ENCODE data around the gene P2RX6.
"Not testable (repeated sequence)": the region's sequence is repeated elsewhere in the genome, so short reads cannot be mapped to it uniquely, and the experiment has no call there.

P2RX6 gene

GRCh38 chr22:21031545-21032036 is 16.6 kb downstream of the P2RX6 start:
- no peak for DNase-seq (ENCODE audit: low read depth)

GRCh38 chr22:21032037-21032867 is 17.3 kb downstream of the P2RX6 start, which contains the start of gene SLC7A4:
SLC7A4 (minus strand) TSS chr22:21032561; CDS start chr22:21031812, 749 bp downstream.
- DNase-seq (ENCODE audit: low read depth), result no peak

GRCh38 chr22:21032868-21033688 is 18.1 kb downstream of the P2RX6 start:
- DNase-seq (ENCODE audit: low read depth), result no peak

GRCh38 chr22:21033895-21034294 is 18.9 kb downstream of the P2RX6 start:
- DNase-seq (ENCODE audit: low read depth), result no peak

GRCh38 chr22:21034989-21035388 is 20.0 kb downstream of the P2RX6 start:
- no peak for DNase-seq (ENCODE audit: low read depth)

- DNase-seq (ENCODE audit: low read depth), result no peak
Measured at GRCh38 chr22:21038405-21038804, 23.4 kb downstream of the P2RX6 start.

- DNase-seq (ENCODE audit: low read depth), result not testable (repeated sequence)
Measured at GRCh38 chr22:21039158-21039557, 24.2 kb downstream of the P2RX6 start.

GRCh38 chr22:21041937-21042336 is 27.0 kb downstream of the P2RX6 start:
- DNase-seq (ENCODE audit: low read depth), result no peak

GRCh38 chr22:21042978-21043859 is 28.3 kb downstream of the P2RX6 start:
- no peak for DNase-seq (ENCODE audit: low read depth)

- DNase-seq (ENCODE audit: low read depth), result no peak
Measured at GRCh38 chr22:21043860-21044535, 29.0 kb downstream of the P2RX6 start.

- no peak for DNase-seq (ENCODE audit: low read depth)
Measured at GRCh38 chr22:21044931-21045584, 30.1 kb downstream of the P2RX6 start.

GRCh38 chr22:21045585-21046294 is 30.8 kb downstream of the P2RX6 start, which contains the start of gene LRRC74B:
LRRC74B (plus strand) TSS chr22:21045946; CDS start chr22:21045987, 41 bp downstream.
- peak; percentile 79 for DNase-seq (ENCODE audit: low read depth)

- DNase-seq (ENCODE audit: low read depth), result no peak
Measured at GRCh38 chr22:21047035-21047661, 32.2 kb downstream of the P2RX6 start.

- DNase-seq (ENCODE audit: low read depth), result no peak
Measured at GRCh38 chr22:21047730-21048129, 32.8 kb downstream of the P2RX6 start.

- DNase-seq (ENCODE audit: low read depth), result not testable (repeated sequence)
Measured at GRCh38 chr22:21048448-21048847, 33.5 kb downstream of the P2RX6 start.

- DNase-seq (ENCODE audit: low read depth), result not testable (repeated sequence)
Measured at GRCh38 chr22:21048965-21049364, 34.0 kb downstream of the P2RX6 start.

GRCh38 chr22:21051145-21051830 is 36.3 kb downstream of the P2RX6 start:
- no peak for DNase-seq (ENCODE audit: low read depth)

- DNase-seq (ENCODE audit: low read depth), result no peak
Measured at GRCh38 chr22:21051831-21052400, 37.0 kb downstream of the P2RX6 start.

Measured in activated T-cell treated with anti-CD3 and anti-CD28 coated beads for 48 hours (primary cell).